Mononuclear cell (primary cell): ENCODE results near the gene SAA2. TPM values are rescaled to one million over a fixed set of nuclear protein-coding genes. Genes with fewer than 3 reads are reported as not detected.
"Not testable (repeated sequence)": the region's sequence is repeated elsewhere in the genome, so short reads cannot be mapped to it uniquely, and the experiment has no call there.

ENCODE experiments used
- H3K27me3 ChIP-seq: 2 replicates; pipeline ENCODE4 v1.6.0; 2011; ENCODE audit warnings: low read length, control low read depth; ENCODE audit not compliant: insufficient read depth
- H3K4me1 ChIP-seq: 2 replicates; pipeline ENCODE4 v1.5.1; 2011; ENCODE audit warnings: mild to moderate bottlenecking, low read length, control low read depth; ENCODE audit not compliant: insufficient read depth
- H3K4me3 ChIP-seq: 2 replicates; pipeline ENCODE4 v1.5.1; 2011; ENCODE audit warnings: mild to moderate bottlenecking, low read length, moderate library complexity
- H3K9me3 ChIP-seq: 2 replicates; pipeline ENCODE4 v1.5.1; 2011; ENCODE audit warnings: low read depth, mild to moderate bottlenecking, control low read depth, low read length
- total RNA-seq: library from RNA; depleted of rRNA; stranded (reverse); fragments of >200 nt; gene quantifications from one replicate; pipeline ENCODE4 v1.2.3, GENCODE V29; 2012

SAA2 gene
- total RNA-seq, 1 donor, result 0.63 TPM

- Histone ChIP-seq H3K4me1 (peaks cover 6% of the 10 kb centered on the region), H3K27me3 (no peaks in the 10 kb centered on the region), H3K4me3 (no peak overlapping the region), H3K9me3 (no peaks in the 10 kb centered on the region)
These were observed 15.6 kb upstream of the SAA2 start for GRCh38 chr11:18264035-18264434.

DNA sequence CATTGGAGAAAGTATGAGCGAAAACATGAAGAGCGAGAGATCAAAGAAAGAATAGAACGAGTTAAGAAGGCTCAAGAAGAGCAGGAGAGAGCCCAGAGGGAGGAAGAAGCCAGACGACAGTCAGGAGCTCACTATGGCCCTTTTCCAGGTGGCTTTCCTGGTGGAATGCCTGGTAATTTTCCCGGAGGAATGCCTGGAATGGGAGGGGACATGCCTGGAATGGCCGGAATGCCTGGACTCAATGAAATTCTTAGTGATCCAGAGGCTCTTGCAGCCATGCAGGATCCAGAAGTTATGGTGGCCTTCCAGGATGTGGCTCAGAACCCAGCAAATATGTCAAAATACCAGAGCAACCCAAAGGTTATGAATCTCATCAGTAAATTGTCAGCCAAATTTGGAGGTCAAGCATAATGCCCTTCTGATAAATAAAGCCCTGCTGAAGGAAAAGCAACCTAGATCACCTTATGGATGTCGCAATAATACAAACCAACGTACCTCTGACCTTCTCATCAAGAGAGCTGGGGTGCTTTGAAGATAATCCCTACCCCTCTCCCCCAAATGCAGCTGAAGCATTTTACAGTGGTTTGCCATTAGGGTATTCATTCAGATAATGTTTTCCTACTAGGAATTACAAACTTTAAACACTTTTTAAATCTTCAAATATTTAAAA lies 14.3 kb upstream of the SAA2 start:
- not testable (repeated sequence) for H3K4me3 ChIP-seq, H3K27me3 ChIP-seq, H3K4me1 ChIP-seq, H3K9me3 ChIP-seq

DNA sequence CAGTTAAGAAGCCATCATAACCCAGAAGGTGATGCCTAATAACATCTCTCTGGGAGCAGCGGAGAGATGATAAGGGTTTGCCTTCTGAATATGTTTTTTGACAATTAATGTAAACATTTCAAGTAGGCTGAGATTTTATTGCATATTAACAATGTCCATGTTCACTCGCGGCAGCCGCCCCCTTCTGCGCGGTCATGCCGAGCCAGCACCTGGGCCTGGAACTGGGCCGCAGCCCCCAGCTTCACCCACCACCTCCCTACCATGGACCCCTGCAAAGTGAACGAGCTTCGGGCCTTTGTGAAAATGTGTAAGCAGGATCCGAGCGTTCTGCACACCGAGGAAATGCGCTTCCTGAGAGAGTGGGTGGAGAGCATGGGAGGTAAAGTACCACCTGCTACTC lies 13.3 kb upstream of the SAA2 start:
- Histone ChIP-seq H3K4me3 (no peak overlapping the region), H3K27me3 (no peaks in the 10 kb centered on the region), H3K4me1 (peaks cover 6% of the 10 kb centered on the region), H3K9me3 (no peaks in the 10 kb centered on the region)

DNA sequence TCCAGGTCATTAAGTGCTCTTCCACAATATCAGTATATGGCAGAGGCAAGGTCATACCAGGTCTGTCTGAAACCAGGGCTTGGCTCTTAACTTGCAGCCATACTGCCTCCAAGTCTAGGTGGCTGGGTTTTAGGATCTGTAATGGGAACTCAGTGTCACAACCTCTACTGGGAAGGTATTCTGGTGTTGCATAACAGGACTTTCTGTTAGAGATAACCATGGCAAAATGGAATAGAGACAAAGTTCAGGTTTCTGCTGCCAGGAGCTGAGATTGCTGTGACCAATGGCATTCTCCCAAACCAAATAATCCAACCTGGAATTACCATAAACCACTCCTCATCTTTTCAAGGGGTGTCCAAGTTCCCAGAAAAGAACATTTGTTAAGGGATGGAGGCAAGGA lies 10.8 kb upstream of the SAA2 start:
- H3K4me1 ChIP-seq, result no peaks in the 10 kb centered on the region
- H3K4me3 ChIP-seq, result no peak overlapping the region
- no peaks in the 10 kb centered on the region for H3K9me3 ChIP-seq
- H3K27me3 ChIP-seq, result no peaks in the 10 kb centered on the region

GRCh38 chr11:18254781-18255361 lies 6.4 kb upstream of the SAA2 start:
- H3K27me3 ChIP-seq, result no peaks in the 10 kb centered on the region

DNA sequence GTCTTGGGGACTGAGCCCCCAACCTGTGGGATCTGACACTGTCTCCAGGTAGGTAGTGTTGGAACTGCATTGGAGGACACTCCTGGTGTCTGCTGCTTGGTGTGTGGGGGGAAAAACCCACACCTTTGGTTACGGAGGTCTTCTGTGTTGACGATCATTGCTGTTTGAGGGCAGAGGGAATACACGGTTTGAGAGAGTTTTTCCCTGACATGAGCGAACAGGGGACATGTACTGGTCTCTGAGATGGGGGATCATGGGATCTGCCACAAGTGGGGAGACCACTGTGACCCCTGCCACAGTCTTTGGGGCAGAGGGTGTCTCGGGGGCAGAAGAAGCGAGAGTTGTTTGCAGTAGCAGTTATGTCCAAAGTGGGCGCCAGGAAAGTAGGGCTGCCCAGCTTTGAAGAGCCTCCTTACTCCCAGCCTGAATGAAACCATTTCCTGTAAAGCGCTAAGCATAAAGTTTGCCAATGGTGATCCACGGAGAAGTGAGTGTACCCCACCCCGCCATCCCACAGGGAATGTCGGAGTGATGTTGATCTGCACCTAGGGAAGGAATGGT lies 5.4 kb upstream of the SAA2 start:
- H3K27me3 ChIP-seq, result no peaks in the 10 kb centered on the region
- H3K9me3 ChIP-seq, result no peaks in the 10 kb centered on the region
- H3K4me3 ChIP-seq, result no peak overlapping the region
- H3K4me1 ChIP-seq, result no peaks in the 10 kb centered on the region

More at GRCh38 chr11:18254781-18255361, 6.4 kb upstream of the SAA2 start:
- H3K4me1 ChIP-seq, result no peaks in the 10 kb centered on the region
- H3K9me3 ChIP-seq, result no peaks in the 10 kb centered on the region
- no peak overlapping the region for H3K4me3 ChIP-seq

GRCh38 chr11:18253233-18253632 lies 4.8 kb upstream of the SAA2 start:
- Histone ChIP-seq H3K9me3 (no peaks in the 10 kb centered on the region), H3K4me1 (no peaks in the 10 kb centered on the region), H3K4me3 (no peak overlapping the region), H3K27me3 (no peaks in the 10 kb centered on the region)

DNA sequence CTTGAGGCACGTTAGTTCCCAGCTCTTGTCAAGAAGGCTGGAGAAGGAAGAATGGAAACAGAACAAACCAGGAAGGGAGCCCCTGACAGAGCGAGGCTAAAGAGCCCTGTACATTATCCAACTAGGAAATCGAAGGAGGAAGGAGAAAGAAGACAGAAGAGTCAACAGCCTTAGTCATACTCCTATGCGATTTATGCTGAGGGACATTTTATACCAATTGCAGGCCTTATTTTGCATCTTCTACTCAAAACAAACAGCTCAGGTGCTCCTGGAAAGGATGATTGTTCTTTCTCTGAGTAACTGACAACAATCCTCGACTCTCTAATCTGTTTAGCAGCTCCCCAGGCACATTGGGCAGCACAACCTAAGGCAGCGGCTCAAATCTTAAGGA lies 1.3 kb downstream of the SAA2 start:
- H3K9me3 ChIP-seq, H3K27me3 ChIP-seq, H3K4me3 ChIP-seq, H3K4me1 ChIP-seq: not testable (repeated sequence)

- not testable (repeated sequence) for H3K4me1 ChIP-seq
These were observed 1.9 kb downstream of the SAA2 start for GRCh38 chr11:18246379-18247190.

GRCh38 chr11:18245396-18245795 lies 3.1 kb downstream of the SAA2 start:
- no peaks in the 10 kb centered on the region for H3K9me3 ChIP-seq
- no peaks in the 10 kb centered on the region for H3K4me1 ChIP-seq
- H3K4me3 ChIP-seq, result no peak overlapping the region
- no peaks in the 10 kb centered on the region for H3K27me3 ChIP-seq

More at GRCh38 chr11:18246379-18247190, 1.9 kb downstream of the SAA2 start:
- not testable (repeated sequence) for H3K27me3 ChIP-seq, H3K4me3 ChIP-seq, H3K9me3 ChIP-seq

DNA sequence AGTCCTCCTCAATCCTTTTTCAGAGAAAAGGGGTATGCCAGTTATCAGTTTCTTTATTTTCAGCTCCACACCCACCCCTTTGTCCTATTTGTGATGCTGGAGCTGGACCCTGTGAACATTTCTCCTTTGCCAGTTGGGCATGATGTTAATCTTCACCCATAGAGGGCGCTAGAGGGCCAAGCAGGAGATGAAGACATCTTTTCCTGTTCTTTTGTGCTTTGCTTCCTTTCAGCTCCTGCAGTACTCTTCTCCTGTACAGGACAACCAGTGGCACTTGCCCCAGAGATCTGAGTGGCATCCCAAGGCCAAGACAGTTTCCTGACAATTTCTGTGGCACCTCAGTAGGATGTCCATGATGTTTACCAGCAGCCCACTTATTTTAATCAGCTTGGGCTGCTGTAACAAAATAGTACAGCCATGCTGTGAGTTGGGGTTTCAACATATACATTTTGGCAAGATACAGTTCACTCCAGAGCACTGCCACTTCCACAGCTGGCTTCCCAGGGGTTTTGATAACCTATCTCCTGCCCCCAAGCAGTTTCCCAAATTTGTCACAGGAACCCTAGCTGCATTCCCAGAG lies 4.6 kb downstream of the SAA2 start:
- H3K4me3 ChIP-seq, result no peak overlapping the region
- no peaks in the 10 kb centered on the region for H3K4me1 ChIP-seq
- peaks cover 11% of the 10 kb centered on the region for H3K27me3 ChIP-seq
- H3K9me3 ChIP-seq, result no peaks in the 10 kb centered on the region

DNA sequence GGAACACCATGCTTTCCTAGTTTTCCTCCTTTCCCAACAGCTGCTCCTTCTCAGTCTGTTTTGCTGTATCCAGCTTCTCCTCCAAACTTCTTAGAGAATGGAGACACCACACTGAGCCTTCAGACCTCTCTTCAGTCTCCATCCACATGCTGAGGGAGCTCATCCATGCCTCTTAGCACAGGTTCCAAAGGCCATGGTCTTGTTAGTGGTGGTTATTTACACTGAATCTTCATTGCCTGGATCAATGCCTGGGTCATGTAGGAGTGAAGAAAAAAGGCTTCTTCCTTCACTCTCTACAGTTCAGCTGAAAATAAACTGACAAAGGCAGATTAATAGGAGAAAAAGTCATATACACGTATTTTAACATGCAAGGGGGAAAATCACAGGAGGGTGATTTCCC lies 8.8 kb downstream of the SAA2 start:
- Histone ChIP-seq H3K9me3 (no peaks in the 10 kb centered on the region), H3K4me1 (no peaks in the 10 kb centered on the region), H3K27me3 (peaks cover 26% of the 10 kb centered on the region), H3K4me3 (no peak overlapping the region)

- H3K4me3 ChIP-seq, result no peak within 1 kb of the TSS
- H3K27me3 ChIP-seq, result peaks cover 26% of the 10 kb centered on the region
- H3K9me3 ChIP-seq, result no peaks in the 10 kb centered on the region
- H3K4me1 ChIP-seq, result no peaks in the 10 kb centered on the region
These were observed 11.7 kb downstream of the SAA2 start, which contains the start of gene SAA4 for GRCh38 chr11:18236664-18237356. Gene SAA4, minus strand, starts transcription at chr11:18236802. Its CDS starts 876 bp downstream, at chr11:18235926.

GRCh38 chr11:18235394-18236334 lies 12.8 kb downstream of the SAA2 start:
- peaks cover 26% of the 10 kb centered on the region for H3K27me3 ChIP-seq
- H3K4me1 ChIP-seq, result no peaks in the 10 kb centered on the region
- H3K4me3 ChIP-seq, result no peak overlapping the region
- no peaks in the 10 kb centered on the region for H3K9me3 ChIP-seq
